ENCODE results near the gene CACNA2D2.
A peak's percentile ranks its signal among the peaks of the same experiment; 100 is the strongest.
"Not testable (repeated sequence)": the region's sequence is repeated elsewhere in the genome, so short reads cannot be mapped to it uniquely, and the experiment has no call there.

CACNA2D2 gene

GRCh38 chr3:50530001-50530970 is 26.9 kb upstream of the CACNA2D2 start:
- DNase-seq (ENCODE audit: extremely low read depth in 1 of 2, low read depth in 1 of 2), result no peak

DNA sequence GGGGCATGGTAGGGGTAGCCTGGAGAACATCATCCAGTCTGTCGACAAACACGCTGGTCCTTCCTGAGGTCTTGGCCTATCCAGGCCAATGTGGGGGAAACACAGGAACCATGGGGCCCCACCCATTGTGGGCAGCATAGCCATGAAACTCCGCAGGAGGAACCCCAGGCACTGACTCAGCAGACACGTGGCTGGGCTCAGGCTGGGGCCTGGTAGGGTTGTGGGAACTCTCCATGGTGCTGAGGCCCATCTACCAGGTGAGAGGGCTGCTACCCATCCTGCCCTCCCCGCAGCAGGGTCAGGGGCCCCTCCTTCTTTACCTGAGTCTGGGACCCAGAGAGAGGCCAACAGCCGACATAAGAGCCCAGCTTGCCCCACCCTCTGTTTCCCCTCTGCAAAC is 22.6 kb upstream of the CACNA2D2 start:
- peak; percentile 49 to 74 for DNase-seq (ENCODE audit: extremely low read depth in 1 of 2, low read depth in 1 of 2)

DNA sequence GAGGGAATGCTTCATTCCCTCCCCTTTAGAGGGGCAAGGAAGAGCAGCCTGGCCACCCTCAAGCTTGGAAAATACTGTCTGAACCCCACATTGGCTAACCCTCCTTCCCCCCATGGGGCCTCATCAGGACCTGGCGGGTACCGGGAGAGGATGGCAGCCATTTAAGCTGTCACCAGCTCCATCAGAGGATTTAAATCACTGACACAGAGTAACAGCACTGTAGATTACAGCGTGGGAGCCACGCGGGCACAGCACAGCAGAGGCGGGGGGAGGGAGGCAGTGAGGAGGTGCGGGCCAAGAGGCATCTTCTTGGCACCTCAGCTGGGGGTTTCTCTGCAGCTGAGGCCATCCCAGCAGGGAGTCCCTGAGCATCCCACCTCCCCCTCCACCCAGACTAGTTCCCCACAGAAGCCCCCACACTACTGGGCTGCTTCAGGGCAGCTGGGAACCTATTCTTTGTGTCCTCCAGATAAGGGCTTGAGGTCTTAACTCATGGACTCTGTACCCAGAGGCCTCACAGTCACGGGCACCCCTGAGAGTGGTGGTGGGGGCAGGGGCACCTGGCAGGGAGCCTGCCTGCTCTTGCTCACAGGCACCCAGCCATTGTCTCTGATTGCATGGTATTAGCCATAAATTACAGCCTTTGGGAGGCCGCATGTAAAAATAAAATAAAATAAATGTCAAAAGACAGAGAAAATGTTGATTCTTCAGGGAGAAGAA is 21.9 kb upstream of the CACNA2D2 start:
- no peak for DNase-seq (ENCODE audit: extremely low read depth in 1 of 2, low read depth in 1 of 2)

GRCh38 chr3:50524746-50525145 is 21.3 kb upstream of the CACNA2D2 start:
- no peak for DNase-seq (ENCODE audit: extremely low read depth in 1 of 2, low read depth in 1 of 2)

DNA sequence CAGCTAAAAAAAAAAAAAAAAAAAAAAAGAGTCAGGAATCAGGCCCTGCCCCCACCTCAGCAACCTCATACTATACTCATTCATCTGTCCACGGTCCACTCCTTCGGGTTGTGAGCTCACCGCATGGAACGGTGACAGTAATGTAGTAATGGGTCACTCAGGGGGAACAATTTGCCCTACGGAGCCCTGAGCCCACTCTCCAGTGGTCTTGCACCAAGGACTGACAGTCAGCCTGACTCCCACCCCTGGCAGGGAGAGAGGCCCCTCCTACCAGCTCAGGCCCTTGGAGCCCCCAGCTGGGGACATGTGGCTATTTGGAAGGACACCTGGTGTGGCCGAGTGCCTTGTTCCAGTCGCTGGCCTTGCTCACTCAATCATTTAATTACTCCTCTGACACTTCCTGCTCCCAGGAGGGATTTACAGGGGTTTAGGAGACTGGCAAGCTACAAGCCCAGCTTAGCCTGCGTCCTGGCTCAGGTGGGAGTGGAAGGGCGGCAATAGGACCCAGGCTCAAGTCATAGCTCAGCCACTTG is 19.9 kb upstream of the CACNA2D2 start:
- no peak for DNase-seq (ENCODE audit: extremely low read depth in 1 of 2, low read depth in 1 of 2)

- no peak for DNase-seq (ENCODE audit: extremely low read depth in 1 of 2, low read depth in 1 of 2)
These were observed 18.1 kb upstream of the CACNA2D2 start for GRCh38 chr3:50521572-50521971.

DNA sequence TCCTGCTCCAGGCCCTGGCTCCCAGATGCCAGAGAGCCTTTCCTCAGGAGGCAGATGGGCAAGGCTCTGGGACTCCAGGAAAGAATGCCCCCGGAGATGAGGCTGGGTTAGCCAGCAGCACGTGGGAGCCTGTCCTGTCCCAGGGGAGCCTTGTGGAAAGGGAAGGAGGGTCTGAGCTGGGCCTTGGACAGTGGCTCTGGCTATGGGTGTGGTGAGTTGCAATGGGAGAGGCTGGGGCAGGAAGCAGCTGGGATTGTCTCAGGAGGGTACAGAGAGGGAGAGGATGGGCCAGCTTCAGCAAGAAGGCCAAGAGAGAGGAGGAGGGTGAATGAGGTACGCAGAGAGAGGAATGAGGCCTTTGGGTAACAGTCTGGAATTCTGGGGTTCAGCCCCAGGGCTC is 17.4 kb upstream of the CACNA2D2 start:
- no peak for DNase-seq (ENCODE audit: extremely low read depth in 1 of 2, low read depth in 1 of 2)

DNA sequence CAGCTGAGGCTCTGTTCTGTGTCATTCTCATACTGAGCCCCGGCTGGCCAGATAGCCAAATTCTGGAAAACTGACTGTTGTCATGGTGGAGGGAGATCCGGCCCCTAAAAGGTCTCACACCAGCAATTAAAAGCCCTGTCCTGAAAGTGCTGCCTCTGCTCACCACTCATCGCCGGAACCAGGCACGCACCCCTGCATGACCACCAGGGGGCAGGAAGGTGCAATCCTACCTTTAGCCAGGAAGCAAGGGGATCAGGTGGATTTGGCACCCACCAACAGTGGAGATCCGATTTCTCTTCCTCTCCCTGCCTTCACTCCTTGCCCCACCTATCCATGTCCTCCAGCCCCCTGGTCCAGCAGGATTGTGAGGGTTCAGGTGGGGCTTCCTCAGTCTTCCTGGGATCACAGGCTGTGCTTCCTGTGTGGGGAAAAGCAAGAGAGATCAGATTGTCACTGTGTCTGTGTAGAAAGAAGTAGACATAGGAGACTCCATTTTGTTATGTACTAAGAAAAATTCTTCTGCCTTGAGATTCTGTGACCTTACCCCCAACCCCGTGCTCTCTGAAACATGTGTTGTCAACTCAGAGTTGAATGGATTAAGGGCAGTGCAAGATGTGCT is 16.1 kb upstream of the CACNA2D2 start:
- DNase-seq (ENCODE audit: extremely low read depth in 1 of 2, low read depth in 1 of 2), result peak; percentile 45 to 65

DNA sequence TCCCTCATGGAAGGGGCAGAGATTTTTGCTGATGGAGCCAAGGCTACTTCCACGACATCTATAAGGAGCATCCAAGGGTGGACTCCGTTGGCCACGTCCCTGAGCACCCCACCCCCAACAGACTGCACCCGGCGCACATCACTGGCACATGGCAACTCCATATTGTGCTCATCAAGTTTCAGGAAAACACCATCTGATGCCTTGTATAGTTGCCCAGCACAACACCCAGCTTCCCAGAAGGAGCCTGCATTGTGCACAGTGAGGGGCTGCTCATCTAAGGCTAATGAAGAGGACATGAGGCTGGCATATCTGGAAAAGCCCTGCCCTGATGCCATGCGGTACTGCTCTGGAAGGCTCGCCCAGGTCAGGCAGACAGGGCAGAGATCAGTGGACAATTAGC is 15.0 kb upstream of the CACNA2D2 start:
- DNase-seq (ENCODE audit: extremely low read depth in 1 of 2, low read depth in 1 of 2), result no peak

DNA sequence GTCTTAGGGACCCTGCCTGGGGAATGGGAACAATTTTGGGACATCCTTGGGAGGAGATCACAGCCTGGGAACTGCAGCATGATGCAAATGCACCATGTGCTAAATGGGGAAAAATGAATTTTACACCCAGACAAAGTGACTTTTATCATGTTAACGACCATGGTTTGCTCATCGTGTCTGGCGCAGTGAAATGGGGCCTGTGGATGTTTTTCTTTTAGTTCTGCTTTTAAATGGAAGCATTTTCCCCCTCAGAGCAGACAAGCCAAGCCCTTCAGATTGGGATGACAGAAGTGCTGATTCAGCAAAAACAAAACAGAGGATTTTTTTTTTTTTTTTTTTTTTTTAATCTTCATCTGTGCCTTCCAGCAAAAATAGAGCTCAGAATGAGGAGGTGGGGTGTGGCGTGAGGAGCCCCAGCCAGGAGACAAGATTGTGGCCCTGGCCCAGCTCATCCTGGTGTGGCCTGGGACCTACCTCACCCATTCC is 14.3 kb upstream of the CACNA2D2 start:
- no peak for DNase-seq (ENCODE audit: extremely low read depth in 1 of 2, low read depth in 1 of 2)

GRCh38 chr3:50516440-50516871 is 13.0 kb upstream of the CACNA2D2 start:
- DNase-seq (ENCODE audit: extremely low read depth in 1 of 2, low read depth in 1 of 2), result no peak

GRCh38 chr3:50515565-50516439 is 12.4 kb upstream of the CACNA2D2 start:
- no peak for DNase-seq (ENCODE audit: extremely low read depth in 1 of 2, low read depth in 1 of 2)

DNA sequence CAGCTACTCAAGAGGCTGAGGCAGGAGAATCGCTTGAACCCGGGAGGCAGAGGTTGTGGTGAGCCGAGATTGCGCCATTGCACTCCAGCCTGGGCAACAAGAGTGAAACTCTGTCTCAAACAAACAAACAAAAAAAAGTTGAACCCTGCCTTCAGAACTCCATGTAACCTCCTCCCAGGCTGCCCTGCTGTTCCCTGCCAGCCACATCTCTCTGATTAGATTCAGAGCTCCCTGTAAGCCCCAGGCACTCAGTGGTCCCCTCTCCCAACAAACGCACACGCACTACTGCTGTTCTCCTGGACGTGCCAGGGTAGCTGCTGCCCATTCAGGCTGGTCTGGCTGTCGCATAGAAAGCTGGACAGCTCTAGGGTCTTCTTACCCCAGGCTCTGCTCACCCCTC is 9.5 kb upstream of the CACNA2D2 start:
- DNase-seq (ENCODE audit: extremely low read depth in 1 of 2, low read depth in 1 of 2), result not testable (repeated sequence)

DNA sequence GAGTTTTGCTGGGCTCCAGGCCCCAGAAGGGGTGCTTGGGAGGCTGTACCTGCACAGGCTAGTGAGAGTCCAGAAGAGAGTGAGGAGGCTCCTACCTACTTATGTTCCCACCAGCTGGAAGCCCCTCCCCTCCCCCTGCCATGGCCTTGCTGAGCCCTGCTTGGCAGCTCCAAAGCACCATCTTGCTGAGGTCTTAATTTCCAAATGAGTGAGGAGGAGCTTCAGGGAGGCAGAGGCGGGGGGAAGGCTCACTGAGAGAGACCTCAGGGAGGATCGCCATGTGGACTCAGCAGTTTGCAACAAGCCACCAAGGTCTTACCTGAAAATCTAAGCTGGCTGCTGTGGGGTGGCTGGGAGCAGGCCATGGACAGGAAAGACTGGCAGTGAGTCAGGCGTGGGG is 8.7 kb upstream of the CACNA2D2 start:
- no peak for DNase-seq (ENCODE audit: extremely low read depth in 1 of 2, low read depth in 1 of 2)

DNA sequence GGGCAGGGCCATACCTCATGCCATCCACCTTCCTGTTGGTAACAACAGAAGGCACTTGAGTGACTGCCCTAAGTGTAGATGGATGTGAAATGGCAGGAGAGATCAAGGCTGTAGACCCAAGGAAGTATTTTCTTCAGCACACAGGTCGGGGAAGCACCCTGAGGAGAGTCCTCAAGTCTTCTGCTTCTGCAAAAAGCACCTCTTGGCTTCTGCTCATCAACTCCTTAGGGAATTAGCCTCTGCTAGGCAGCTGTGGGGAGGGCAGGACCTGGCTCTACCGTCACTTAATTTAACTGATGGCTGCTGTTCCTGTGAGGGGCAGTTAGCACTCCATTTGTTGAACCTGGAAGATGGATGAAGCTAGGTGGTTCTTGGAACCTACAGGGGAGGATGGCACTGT is 6.9 kb upstream of the CACNA2D2 start:
- DNase-seq (ENCODE audit: extremely low read depth in 1 of 2, low read depth in 1 of 2), result no peak

DNA sequence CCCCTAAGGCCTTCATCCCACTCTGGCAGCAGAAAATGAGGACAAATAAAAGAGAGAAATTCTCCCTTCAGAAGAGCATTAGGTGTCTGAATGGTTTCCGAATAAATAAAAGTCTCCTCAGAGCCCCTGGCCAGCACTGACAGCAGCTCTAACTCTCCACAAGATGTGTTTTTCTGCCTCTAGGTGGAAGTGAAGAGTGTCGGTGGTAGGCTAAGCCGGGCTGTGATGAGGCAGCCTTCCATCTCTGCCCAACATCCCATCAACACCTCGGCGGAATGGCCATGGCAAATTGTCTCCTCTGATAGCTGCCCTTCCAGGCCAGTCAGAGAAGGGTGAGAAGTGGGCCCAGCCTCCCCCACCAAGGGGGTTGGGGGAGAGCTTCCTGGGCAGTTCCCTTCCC is 6.3 kb upstream of the CACNA2D2 start:
- no peak for DNase-seq (ENCODE audit: extremely low read depth in 1 of 2, low read depth in 1 of 2)

DNA sequence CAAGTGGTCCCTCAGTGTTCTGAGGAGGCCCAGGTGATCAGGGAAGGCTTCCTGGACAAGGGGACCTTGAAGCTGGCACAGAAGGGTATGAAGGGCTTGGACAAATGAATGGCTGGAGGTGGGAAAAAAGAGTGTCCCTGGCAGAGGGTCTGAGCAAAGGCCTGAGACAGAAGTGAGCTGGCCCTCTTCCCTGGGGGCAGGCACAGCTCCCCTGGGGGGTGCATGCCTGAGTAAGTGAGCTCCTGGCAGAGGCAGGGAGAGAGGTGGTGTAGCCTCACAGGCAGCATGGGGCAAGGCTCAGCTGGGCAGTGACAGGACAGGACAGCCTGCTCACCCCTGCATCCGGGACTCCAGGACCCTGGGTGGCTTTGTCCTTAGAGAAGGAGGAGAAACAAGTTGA is 5.4 kb upstream of the CACNA2D2 start:
- no peak for DNase-seq (ENCODE audit: extremely low read depth in 1 of 2, low read depth in 1 of 2)

GRCh38 chr3:50506169-50506568 is 2.7 kb upstream of the CACNA2D2 start:
- DNase-seq (ENCODE audit: extremely low read depth in 1 of 2, low read depth in 1 of 2), result no peak

- DNase-seq (ENCODE audit: extremely low read depth in 1 of 2, low read depth in 1 of 2), result no peak
These were observed 1.2 kb upstream of the CACNA2D2 start for GRCh38 chr3:50504681-50505080.

All from stimulated activated CD8-positive, alpha-beta memory T cell treated with anti-CD3 and anti-CD28 coated beads, Interleukin-7, amount 100 ng/mL, for 48 hours (primary cell).